ENCODE data around the gene SH2D4B. TPM values are rescaled to one million over a fixed set of nuclear protein-coding genes. Genes with fewer than 3 reads are reported as not detected.

SH2D4B gene
- total and polyA plus RNA-seq, 10 of the 15 experiments (the other 5 are each of a cell fraction or from before 2014, with no cell fraction given) = 0.04 to 0.21 (median 0.13) TPM; not detected in 5

GRCh38 chr10:80585812-80586211 lies 48.1 kb downstream of the SH2D4B start:
- DNase-seq (ENCODE audit: low read depth, low spot score) = no peak
- Histone ChIP-seq H3K9ac (ENCODE audit: control insufficient read depth, insufficient read depth, low read length) (no peak overlapping the region), H3K4me3 (no peak overlapping the region), H3K27me3 (replicated peaks in 1 of 2; ENCODE audit: control insufficient read depth in 2 of 2, insufficient read depth in 2 of 2, low read length in 1 of 2) (no peaks in the 10 kb centered on the region), H3K79me2 (ENCODE audit: control insufficient read depth, insufficient read depth, low read length) (no peaks in the 10 kb centered on the region), H3K9me3 (replicated peaks; ENCODE audit: control insufficient read depth, insufficient read depth, low read length) (peaks cover 2% of the 10 kb centered on the region; the same call in 2 of the 3 replicates), H3K4me2 (ENCODE audit: control insufficient read depth, insufficient read depth) (no peak overlapping the region), H3K4me1 (ENCODE audit: control insufficient read depth, insufficient read depth, low read length) (peaks cover 7% of the 10 kb centered on the region; the same call in 1 of the 2 replicates), H2AFZ (ENCODE audit: control insufficient read depth, low read depth, low read length) (no peak overlapping the region), H3K36me3 (ENCODE audit: control insufficient read depth in 2 of 2, insufficient read depth in 2 of 2, low read length in 1 of 2) (no peaks in the 10 kb centered on the region), H3K27ac (ENCODE audit: control insufficient read depth, insufficient read depth) (no peak overlapping the region), H4K20me1 (ENCODE audit: control insufficient read depth, insufficient read depth) (no peaks in the 10 kb centered on the region)
- POLR2A ChIA-PET = no interaction called here
- in situ Hi-C loops (cut with MboI) = no loop called here
- 83% methylated on average over 23 of the region's 23 CpGs for WGBS (ENCODE audit: insufficient coverage, insufficient replicate concordance, low lambda C conversion rate, missing lambda C conversion rate)
- RAD21 ChIA-PET (ENCODE audit: unreplicated experiment) = interaction anchor here (2.2 kb wide), 1 partner anchor 10 kb away, joined by 5 read pairs; no protein-coding TSS in a partner anchor
- CTCF ChIA-PET = interaction anchor here (0.6 to 5.0 kb wide), 4 partner anchors 13 to 80 kb away, joined by 3 to 41 read pairs (median 4); no protein-coding TSS in a partner anchor
- ATAC-seq = no peak
- no TSS peak for BruUV-seq (replicated peaks)
- SMC1A ChIA-PET (ENCODE audit: uncharacterized antibody, unreplicated experiment) = no interaction called here
- no peak for FAIRE-seq
- TF ChIP-seq PAX8 (IDR thresholded peaks at IDR 0.05) = no peak
- TF ChIP-seq RCOR1 (conservative IDR thresholded peaks at IDR 0.05; ENCODE audit: low read depth, low read length) = no peak
- TF ChIP-seq SMAD5 (IDR thresholded peaks at IDR 0.05; ENCODE audit: low read depth) = no peak
- TF ChIP-seq KLF5 (IDR thresholded peaks at IDR 0.05; ENCODE audit: partially characterized antibody) = no peak
- no peak for TF ChIP-seq YBX1 (IDR thresholded peaks at IDR 0.05)
- no peak for TF ChIP-seq SMARCA5 (IDR thresholded peaks at IDR 0.05)
- TF ChIP-seq LARP7 (IDR thresholded peaks at IDR 0.05) = no peak
- TF ChIP-seq SMAD1 (IDR thresholded peaks at IDR 0.05; ENCODE audit: low read depth, partially characterized antibody) = no peak
- TF ChIP-seq, protein P1, sequence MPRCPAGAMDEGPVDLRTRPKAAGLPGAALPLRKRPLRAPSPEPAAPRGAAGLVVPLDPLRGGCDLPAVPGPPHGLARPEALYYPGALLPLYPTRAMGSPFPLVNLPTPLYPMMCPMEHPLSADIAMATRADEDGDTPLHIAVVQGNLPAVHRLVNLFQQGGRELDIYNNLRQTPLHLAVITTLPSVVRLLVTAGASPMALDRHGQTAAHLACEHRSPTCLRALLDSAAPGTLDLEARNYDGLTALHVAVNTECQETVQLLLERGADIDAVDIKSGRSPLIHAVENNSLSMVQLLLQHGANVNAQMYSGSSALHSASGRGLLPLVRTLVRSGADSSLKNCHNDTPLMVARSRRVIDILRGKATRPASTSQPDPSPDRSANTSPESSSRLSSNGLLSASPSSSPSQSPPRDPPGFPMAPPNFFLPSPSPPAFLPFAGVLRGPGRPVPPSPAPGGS (IDR thresholded peaks at IDR 0.05; ENCODE audit: borderline replicate concordance, insufficient read depth, low read depth, low read length, poor library complexity, severe bottlenecking) = no peak
- no peak for TF ChIP-seq SREBF2 (IDR thresholded peaks at IDR 0.05; ENCODE audit: low read length)
- TF ChIP-seq, protein P2, sequence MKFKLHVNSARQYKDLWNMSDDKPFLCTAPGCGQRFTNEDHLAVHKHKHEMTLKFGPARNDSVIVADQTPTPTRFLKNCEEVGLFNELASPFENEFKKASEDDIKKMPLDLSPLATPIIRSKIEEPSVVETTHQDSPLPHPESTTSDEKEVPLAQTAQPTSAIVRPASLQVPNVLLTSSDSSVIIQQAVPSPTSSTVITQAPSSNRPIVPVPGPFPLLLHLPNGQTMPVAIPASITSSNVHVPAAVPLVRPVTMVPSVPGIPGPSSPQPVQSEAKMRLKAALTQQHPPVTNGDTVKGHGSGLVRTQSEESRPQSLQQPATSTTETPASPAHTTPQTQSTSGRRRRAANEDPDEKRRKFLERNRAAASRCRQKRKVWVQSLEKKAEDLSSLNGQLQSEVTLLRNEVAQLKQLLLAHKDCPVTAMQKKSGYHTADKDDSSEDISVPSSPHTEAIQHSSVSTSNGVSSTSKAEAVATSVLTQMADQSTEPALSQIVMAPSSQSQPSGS (IDR thresholded peaks at IDR 0.05; ENCODE audit: low read length) = no peak
- intact Hi-C loops (cut with micrococcal nuclease; ENCODE audit: unreplicated experiment) = no loop called here
